ENCODE data around the gene MYO3B.

- TF ChIP-seq CTCF (IDR thresholded peaks at IDR 0.05) (no peak), POLR2A (IDR thresholded peaks at IDR 0.05) (no peak)
These were observed 493.1 kb downstream of the MYO3B start for GRCh38 chr2:170671079-170671478.

Measured in sigmoid colon (tissue), 3 donors.